SK-N-SH (cell line): ENCODE data around the gene TRPV3. TPM values are rescaled to one million over a fixed set of nuclear protein-coding genes. Genes with fewer than 3 reads are reported as not detected.

Experiments used
- CTCF ChIA-PET: fragments of 300-600, 350-600 bp; formaldehyde crosslinking; extraction: SDS; loops from one replicate; lab custom pipeline; 2021; lab: Yijun Ruan, JAX
- POLR2A ChIA-PET: fragments of 350-600 bp; sonication (Branson Sonifier 250); formaldehyde crosslinking; extraction: SDS; loops from one replicate; lab custom pipeline; 2020; ENCODE audit warnings: antibody characterized with exemption, inconsistent platforms; lab: Yijun Ruan, JAX
- DNase-seq: peaks from one replicate; pipeline ENCODE4 v3.0.0; 2012
- H2AFZ ChIP-seq: fragments of 200-600 bp; sonication (generic); 2 replicates; pipeline ENCODE4 v1.8.1; 2016; ENCODE audit warnings: antibody characterized with exemption, mild to moderate bottlenecking, low read depth
- H3F3A ChIP-seq: fragments of 200-600 bp; sonication (generic); replicated peaks from 2 replicates; pipeline ENCODE3; 2016; ENCODE audit warnings: antibody characterized with exemption, mild to moderate bottlenecking; ENCODE audit not compliant: insufficient read depth
- H3K27ac ChIP-seq, 2 experiments: fragments of 200-500 bp in 1 of 2; fragments of 200-600 bp in 1 of 2; sonication (Bioruptor generic) in 1 of 2; sonication (generic), shearing (Covaris generic) in 1 of 2; 2 replicates each; pipeline versions ENCODE4 v1.5.1 to v1.6.1; 2014 to 2016; ENCODE audit warnings: low read depth in 2 of 2, inconsistent platforms in 1 of 2, low read length in 1 of 2, mild to moderate bottlenecking in 1 of 2, mixed read lengths in 1 of 2
- H3K27me3 ChIP-seq: fragments of 200-600 bp; sonication (generic), shearing (Covaris generic); 2 replicates; pipeline ENCODE4 v1.6.1; 2016; ENCODE audit warnings: mixed run types; ENCODE audit not compliant: insufficient read depth
- H3K36me3 ChIP-seq, 2 experiments: fragments of 200-500 bp in 1 of 2; fragments of 200-600 bp in 1 of 2; sonication (Bioruptor generic) in 1 of 2; sonication (generic) in 1 of 2; replicated peaks in 1 of 2; 2 replicates each; pipeline versions ENCODE3 to v1.5.1; 2014 to 2016; ENCODE audit warnings: low read length in 1 of 2, mild to moderate bottlenecking in 1 of 2; ENCODE audit not compliant: insufficient read depth in 2 of 2, control insufficient read depth in 1 of 2
- H3K4me1 ChIP-seq, 2 experiments: fragments of 200-500 bp in 1 of 2; fragments of 200-600 bp in 1 of 2; sonication (Bioruptor generic) in 1 of 2; sonication (generic), shearing (Covaris generic) in 1 of 2; 2 replicates each; pipeline versions ENCODE4 v1.5.1 to v1.6.1; 2014 to 2016; ENCODE audit warnings: low read depth in 1 of 2, low read length in 1 of 2, mixed run types in 1 of 2; ENCODE audit not compliant: insufficient read depth in 2 of 2, control insufficient read depth in 1 of 2
- H3K4me2 ChIP-seq: fragments of 200-600 bp; sonication (generic), shearing (Covaris generic); 2 replicates; pipeline ENCODE4 v1.6.1; 2017; ENCODE audit warnings: mixed run types
- H3K4me3 ChIP-seq, 2 experiments: fragments of 200-500 bp in 1 of 2; fragments of 200-600 bp in 1 of 2; sonication (Bioruptor generic) in 1 of 2; sonication (generic), shearing (Covaris generic) in 1 of 2; 2 replicates each; pipeline versions ENCODE4 v1.5.1 to v1.8.1; 2014 to 2016; ENCODE audit warnings: low read depth in 2 of 2, inconsistent platforms in 1 of 2, low read length in 1 of 2, mild to moderate bottlenecking in 1 of 2, mixed read lengths in 1 of 2, moderate library complexity in 1 of 2
- H3K79me2 ChIP-seq: fragments of 200-600 bp; sonication (generic); 2 replicates; pipeline ENCODE4 v1.8.1; 2017; ENCODE audit warnings: mild to moderate bottlenecking; ENCODE audit not compliant: insufficient read depth
- H3K9ac ChIP-seq: fragments of 200-600 bp; sonication (generic); 2 replicates; pipeline ENCODE4 v1.6.1; 2017; ENCODE audit warnings: mixed run types
- H3K9me2 ChIP-seq: fragments of 200-600 bp; sonication (generic); 2 replicates; pipeline ENCODE4 v1.6.1; 2017; ENCODE audit warnings: mixed run types
- H3K9me3 ChIP-seq: fragments of 200-600 bp; sonication (generic); 2 replicates; pipeline ENCODE4 v1.6.1; 2017; ENCODE audit warnings: mixed run types, mild to moderate bottlenecking, moderate library complexity
- H4K20me1 ChIP-seq: fragments of 200-600 bp; sonication (generic); 2 replicates; pipeline ENCODE4 v1.6.1; 2017; ENCODE audit warnings: mild to moderate bottlenecking, mixed run types; ENCODE audit not compliant: insufficient read depth
- ELF1 ChIP-seq: IDR thresholded peaks from 2 replicates; pipeline ENCODE4 v1.4.0; 2012
- EP300 ChIP-seq, 2 experiments: IDR thresholded peaks; 2 replicates each; pipeline versions ENCODE4 v1.4.0 to v1.6.1; 2012; ENCODE audit warnings: borderline replicate concordance in 1 of 2, low read depth in 1 of 2, low read length in 1 of 2
- FOXJ3 ChIP-seq: sonication (generic); formaldehyde crosslinking; IDR thresholded peaks from 2 replicates; pipeline ENCODE4 v1.5.1; 2020; ENCODE audit warnings: mild to moderate bottlenecking, missing genetic modification reagents
- JUND ChIP-seq: IDR thresholded peaks from 2 replicates; pipeline ENCODE4 v1.4.0; 2012
- NFIC ChIP-seq: IDR thresholded peaks from 2 replicates; pipeline ENCODE4 v1.4.0; 2012; ENCODE audit warnings: borderline replicate concordance
- NRF1 ChIP-seq: IDR thresholded peaks from 2 replicates; pipeline ENCODE4 v1.6.1; 2012; ENCODE audit warnings: low read depth, mild to moderate bottlenecking, low read length
- RAD21 ChIP-seq: IDR thresholded peaks from 2 replicates; pipeline ENCODE4 v1.6.1; 2012; ENCODE audit warnings: mild to moderate bottlenecking, low read length
- RCOR1 ChIP-seq: fragments of 150-350 bp; IDR thresholded peaks from 2 replicates; pipeline ENCODE4 v1.6.1; 2017; ENCODE audit warnings: antibody characterized with exemption, low read length
- RFX5 ChIP-seq: IDR thresholded peaks from 2 replicates; pipeline ENCODE4 v1.6.1; 2012; ENCODE audit warnings: mild to moderate bottlenecking, improper control_type of control experiment, low read length
- SIN3A ChIP-seq: IDR thresholded peaks from 2 replicates; pipeline ENCODE4 v1.6.1; 2012; ENCODE audit warnings: low read depth, mild to moderate bottlenecking, low read length, moderate library complexity, borderline replicate concordance
- WGBS: methylation state at CpG from one replicate; pipeline ENCODE4 v1.1.6; 2017; ENCODE audit warnings: low lambda C conversion rate; 5-methylcytosine and 5-hydroxymethylcytosine counted together
- polyA plus RNA-seq, 3 experiments: library from polyadenylated mRNA; depleted of rRNA; stranded (reverse); fragments of >200 nt; gene quantifications; 2 replicates each; pipeline ENCODE4 v1.2.3, GENCODE V29; 2012
- TF ChIP-seq, protein P1 (sequence below): fragments of 150-350 bp; IDR thresholded peaks from 2 replicates; pipeline ENCODE4 v1.6.1; 2017; ENCODE audit warnings: antibody characterized with exemption, low read length, low read depth, borderline replicate concordance
- TF ChIP-seq, protein P2 (sequence below): IDR thresholded peaks from 2 replicates; pipeline ENCODE4 v1.4.0; 2012; ENCODE audit warnings: low read depth, borderline replicate concordance
- TF ChIP-seq, protein P3 (sequence below): fragments of 150-350 bp; IDR thresholded peaks from 2 replicates; pipeline ENCODE4 v1.6.1; 2016; ENCODE audit warnings: mild to moderate bottlenecking, low read depth, low read length
- TF ChIP-seq, protein P4 (sequence below): IDR thresholded peaks from 2 replicates; pipeline ENCODE4; 2012
- TF ChIP-seq, protein P5 (sequence below): IDR thresholded peaks from 2 replicates; pipeline ENCODE4 v1.4.0; 2012; ENCODE audit warnings: low read depth, borderline replicate concordance
- TF ChIP-seq, protein P6 (sequence below): IDR thresholded peaks from 2 replicates; pipeline ENCODE4 v1.6.1; 2012; ENCODE audit warnings: mild to moderate bottlenecking, low read depth, low read length, moderate library complexity

Gene TRPV3
- polyA plus RNA-seq, 1 of the 3 experiments (the other 2 are of a cell fraction) = 0.28 TPM

DNA sequence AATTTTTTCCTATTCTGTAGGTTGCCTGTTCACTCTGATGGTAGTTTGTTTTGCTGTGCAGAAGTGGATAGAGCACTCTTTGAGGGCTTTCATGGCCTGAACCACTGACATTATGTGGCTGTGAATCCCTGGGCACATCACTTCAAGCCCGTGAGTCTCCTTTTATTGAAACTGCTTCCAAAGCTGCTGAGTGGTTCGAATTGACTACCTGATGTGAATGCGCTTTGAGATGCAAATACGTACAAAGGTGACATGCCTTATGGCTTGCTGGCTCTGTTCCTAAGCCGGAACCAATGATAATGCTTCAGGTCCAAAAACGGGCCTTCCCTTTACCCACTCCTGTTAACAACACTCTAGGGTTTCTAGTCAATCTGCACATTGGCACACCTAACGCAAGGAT, 47.5 kb downstream of the TRPV3 start:
- TF ChIP-seq, protein P1, sequence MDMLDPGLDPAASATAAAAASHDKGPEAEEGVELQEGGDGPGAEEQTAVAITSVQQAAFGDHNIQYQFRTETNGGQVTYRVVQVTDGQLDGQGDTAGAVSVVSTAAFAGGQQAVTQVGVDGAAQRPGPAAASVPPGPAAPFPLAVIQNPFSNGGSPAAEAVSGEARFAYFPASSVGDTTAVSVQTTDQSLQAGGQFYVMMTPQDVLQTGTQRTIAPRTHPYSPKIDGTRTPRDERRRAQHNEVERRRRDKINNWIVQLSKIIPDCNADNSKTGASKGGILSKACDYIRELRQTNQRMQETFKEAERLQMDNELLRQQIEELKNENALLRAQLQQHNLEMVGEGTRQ = no peak
- TF ChIP-seq NFIC (no peak), NRF1 (no peak), RAD21 (no peak), ELF1 (no peak)
- TF ChIP-seq, protein P2, sequence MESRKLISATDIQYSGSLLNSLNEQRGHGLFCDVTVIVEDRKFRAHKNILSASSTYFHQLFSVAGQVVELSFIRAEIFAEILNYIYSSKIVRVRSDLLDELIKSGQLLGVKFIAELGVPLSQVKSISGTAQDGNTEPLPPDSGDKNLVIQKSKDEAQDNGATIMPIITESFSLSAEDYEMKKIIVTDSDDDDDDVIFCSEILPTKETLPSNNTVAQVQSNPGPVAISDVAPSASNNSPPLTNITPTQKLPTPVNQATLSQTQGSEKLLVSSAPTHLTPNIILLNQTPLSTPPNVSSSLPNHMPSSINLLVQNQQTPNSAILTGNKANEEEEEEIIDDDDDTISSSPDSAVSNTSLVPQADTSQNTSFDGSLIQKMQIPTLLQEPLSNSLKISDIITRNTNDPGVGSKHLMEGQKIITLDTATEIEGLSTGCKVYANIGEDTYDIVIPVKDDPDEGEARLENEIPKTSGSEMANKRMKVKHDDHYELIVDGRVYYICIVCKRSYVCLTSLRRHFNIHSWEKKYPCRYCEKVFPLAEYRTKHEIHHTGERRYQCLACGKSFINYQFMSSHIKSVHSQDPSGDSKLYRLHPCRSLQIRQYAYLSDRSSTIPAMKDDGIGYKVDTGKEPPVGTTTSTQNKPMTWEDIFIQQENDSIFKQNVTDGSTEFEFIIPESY = no peak
- TF ChIP-seq, protein P3, sequence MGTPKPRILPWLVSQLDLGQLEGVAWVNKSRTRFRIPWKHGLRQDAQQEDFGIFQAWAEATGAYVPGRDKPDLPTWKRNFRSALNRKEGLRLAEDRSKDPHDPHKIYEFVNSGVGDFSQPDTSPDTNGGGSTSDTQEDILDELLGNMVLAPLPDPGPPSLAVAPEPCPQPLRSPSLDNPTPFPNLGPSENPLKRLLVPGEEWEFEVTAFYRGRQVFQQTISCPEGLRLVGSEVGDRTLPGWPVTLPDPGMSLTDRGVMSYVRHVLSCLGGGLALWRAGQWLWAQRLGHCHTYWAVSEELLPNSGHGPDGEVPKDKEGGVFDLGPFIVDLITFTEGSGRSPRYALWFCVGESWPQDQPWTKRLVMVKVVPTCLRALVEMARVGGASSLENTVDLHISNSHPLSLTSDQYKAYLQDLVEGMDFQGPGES = no peak
- Histone ChIP-seq H3K9me3 (no peaks in the 10 kb centered on the region), H4K20me1 (no peaks in the 10 kb centered on the region), H3K4me3 (no peak overlapping the region), H2AFZ (no peak overlapping the region), H3K27ac (no peak overlapping the region), H3K36me3 (no peaks in the 10 kb centered on the region), H3K9ac (no peak overlapping the region), H3K27me3 (peaks cover 15% of the 10 kb centered on the region), H3K79me2 (no peaks in the 10 kb centered on the region), H3F3A (no peaks in the 10 kb centered on the region), H3K9me2 (no peaks in the 10 kb centered on the region), H3K4me1 (no peaks in the 10 kb centered on the region), H3K4me2 (no peak overlapping the region)
- DNase-seq = no peak
- POLR2A ChIA-PET = no interaction called here
- CTCF ChIA-PET = no interaction called here
- 44% methylated on average over 7 of the region's 7 CpGs for WGBS

DNA sequence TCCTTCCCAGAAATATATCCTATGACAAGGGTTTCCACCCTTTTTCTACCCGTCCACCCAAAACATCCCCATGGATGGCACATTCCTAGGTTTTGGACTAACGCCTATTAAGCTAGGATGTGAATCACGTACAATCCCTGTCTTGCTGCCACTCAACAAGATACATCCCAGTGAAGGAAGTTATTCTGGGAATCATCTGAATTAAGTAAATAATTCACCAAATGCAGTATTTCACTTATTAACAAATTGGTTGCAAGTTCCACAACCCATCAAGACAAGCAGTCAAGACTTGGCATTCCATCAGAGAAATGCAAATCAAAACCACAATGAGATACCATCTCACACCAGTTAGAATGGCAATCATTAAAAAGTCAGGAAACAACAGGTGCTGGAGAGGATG, 49.7 kb downstream of the TRPV3 start:
- DNase-seq = no peak
- Histone ChIP-seq H3K27ac (no peak overlapping the region), H3K4me1 (no peaks in the 10 kb centered on the region), H3F3A (no peaks in the 10 kb centered on the region), H3K4me2 (no peak overlapping the region), H4K20me1 (no peaks in the 10 kb centered on the region), H3K9me2 (no peaks in the 10 kb centered on the region), H3K4me3 (no peak overlapping the region), H2AFZ (no peak overlapping the region), H3K9ac (no peak overlapping the region), H3K9me3 (no peaks in the 10 kb centered on the region), H3K27me3 (peaks cover 17% of the 10 kb centered on the region), H3K79me2 (no peaks in the 10 kb centered on the region), H3K36me3 (no peaks in the 10 kb centered on the region)
- ChIA-PET POLR2A (no interaction called here), CTCF (no interaction called here)
- WGBS = 4% methylated on average over 3 of the region's 3 CpGs
- TF ChIP-seq ELF1 = no peak
- TF ChIP-seq, protein P4, sequence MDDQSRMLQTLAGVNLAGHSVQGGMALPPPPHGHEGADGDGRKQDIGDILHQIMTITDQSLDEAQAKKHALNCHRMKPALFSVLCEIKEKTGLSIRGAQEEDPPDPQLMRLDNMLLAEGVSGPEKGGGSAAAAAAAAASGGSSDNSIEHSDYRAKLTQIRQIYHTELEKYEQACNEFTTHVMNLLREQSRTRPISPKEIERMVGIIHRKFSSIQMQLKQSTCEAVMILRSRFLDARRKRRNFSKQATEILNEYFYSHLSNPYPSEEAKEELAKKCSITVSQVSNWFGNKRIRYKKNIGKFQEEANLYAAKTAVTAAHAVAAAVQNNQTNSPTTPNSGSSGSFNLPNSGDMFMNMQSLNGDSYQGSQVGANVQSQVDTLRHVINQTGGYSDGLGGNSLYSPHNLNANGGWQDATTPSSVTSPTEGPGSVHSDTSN = no peak
- TF ChIP-seq RFX5 = no peak
- no peak for TF ChIP-seq EP300 (IDR thresholded peaks at IDR 0.05; ENCODE audit: borderline replicate concordance in 1 of 2, low read depth in 1 of 2, low read length in 1 of 2)
- TF ChIP-seq, protein P2 = no peak
- TF ChIP-seq, protein P5, sequence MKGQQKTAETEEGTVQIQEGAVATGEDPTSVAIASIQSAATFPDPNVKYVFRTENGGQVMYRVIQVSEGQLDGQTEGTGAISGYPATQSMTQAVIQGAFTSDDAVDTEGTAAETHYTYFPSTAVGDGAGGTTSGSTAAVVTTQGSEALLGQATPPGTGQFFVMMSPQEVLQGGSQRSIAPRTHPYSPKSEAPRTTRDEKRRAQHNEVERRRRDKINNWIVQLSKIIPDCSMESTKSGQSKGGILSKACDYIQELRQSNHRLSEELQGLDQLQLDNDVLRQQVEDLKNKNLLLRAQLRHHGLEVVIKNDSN = no peak
- TF ChIP-seq JUND = no peak
- TF ChIP-seq, protein P6, sequence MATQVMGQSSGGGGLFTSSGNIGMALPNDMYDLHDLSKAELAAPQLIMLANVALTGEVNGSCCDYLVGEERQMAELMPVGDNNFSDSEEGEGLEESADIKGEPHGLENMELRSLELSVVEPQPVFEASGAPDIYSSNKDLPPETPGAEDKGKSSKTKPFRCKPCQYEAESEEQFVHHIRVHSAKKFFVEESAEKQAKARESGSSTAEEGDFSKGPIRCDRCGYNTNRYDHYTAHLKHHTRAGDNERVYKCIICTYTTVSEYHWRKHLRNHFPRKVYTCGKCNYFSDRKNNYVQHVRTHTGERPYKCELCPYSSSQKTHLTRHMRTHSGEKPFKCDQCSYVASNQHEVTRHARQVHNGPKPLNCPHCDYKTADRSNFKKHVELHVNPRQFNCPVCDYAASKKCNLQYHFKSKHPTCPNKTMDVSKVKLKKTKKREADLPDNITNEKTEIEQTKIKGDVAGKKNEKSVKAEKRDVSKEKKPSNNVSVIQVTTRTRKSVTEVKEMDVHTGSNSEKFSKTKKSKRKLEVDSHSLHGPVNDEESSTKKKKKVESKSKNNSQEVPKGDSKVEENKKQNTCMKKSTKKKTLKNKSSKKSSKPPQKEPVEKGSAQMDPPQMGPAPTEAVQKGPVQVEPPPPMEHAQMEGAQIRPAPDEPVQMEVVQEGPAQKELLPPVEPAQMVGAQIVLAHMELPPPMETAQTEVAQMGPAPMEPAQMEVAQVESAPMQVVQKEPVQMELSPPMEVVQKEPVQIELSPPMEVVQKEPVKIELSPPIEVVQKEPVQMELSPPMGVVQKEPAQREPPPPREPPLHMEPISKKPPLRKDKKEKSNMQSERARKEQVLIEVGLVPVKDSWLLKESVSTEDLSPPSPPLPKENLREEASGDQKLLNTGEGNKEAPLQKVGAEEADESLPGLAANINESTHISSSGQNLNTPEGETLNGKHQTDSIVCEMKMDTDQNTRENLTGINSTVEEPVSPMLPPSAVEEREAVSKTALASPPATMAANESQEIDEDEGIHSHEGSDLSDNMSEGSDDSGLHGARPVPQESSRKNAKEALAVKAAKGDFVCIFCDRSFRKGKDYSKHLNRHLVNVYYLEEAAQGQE = no peak
- no peak for TF ChIP-seq FOXJ3 (CRISPR knock-in tag)
- no peak for TF ChIP-seq SIN3A
- no peak for TF ChIP-seq RCOR1
